B cell (primary cell): ENCODE data around the gene REC8. TPM values are rescaled to one million over a fixed set of nuclear protein-coding genes. Genes with fewer than 3 reads are reported as not detected.

ENCODE experiments used
- ATAC-seq: fragments of 200-7000 bp; cut with Tn5 transposase; one replicate; pipeline ENCODE4 v1.10.0; 2021; ENCODE audit warnings: low read depth, mild to moderate bottlenecking, moderate number of reproducible peaks, moderate library complexity
- CTCF ChIA-PET: fragments of 350-600 bp; sonication (Branson Sonifier 250); formaldehyde crosslinking; loops from one replicate; lab custom pipeline; 2021; ENCODE audit warnings: antibody characterized with exemption, inconsistent platforms; lab: Charles Lee
- POLR2A ChIA-PET: fragments of 350-600 bp; sonication (Branson Sonifier 250); formaldehyde crosslinking; loops from one replicate; lab custom pipeline; 2021; ENCODE audit warnings: antibody characterized with exemption; lab: Charles Lee
- DNase-seq: peaks from one replicate; pipeline ENCODE4 v3.0.0; 2013
- H2AFZ ChIP-seq: 2 replicates; pipeline ENCODE4 v1.6.1; 2012; ENCODE audit warnings: mild to moderate bottlenecking, low read depth, low read length; ENCODE audit not compliant: insufficient read depth, poor library complexity, severe bottlenecking
- H3K27ac ChIP-seq, 2 donors: 1 replicate in 1 of 2; 2 replicates in 1 of 2; pipeline ENCODE4 v1.5.1; 2012 to 2013; ENCODE audit warnings: low read length in 2 of 2, mild to moderate bottlenecking in 2 of 2, moderate library complexity in 1 of 2
- H3K27me3 ChIP-seq, 4 experiments: fragments of 200-600 bp in 1 of 4; sonication (generic) in 1 of 4; replicated peaks in 1 of 4; 1 replicate in 2 of 4; 2 replicates in 2 of 4; pipeline versions ENCODE4 v1.6.1 to v1.7.0; 2013 to 2016; ENCODE audit warnings: low read length in 3 of 4, mild to moderate bottlenecking in 2 of 4, mixed read lengths in 1 of 4, moderate library complexity in 1 of 4; ENCODE audit not compliant: insufficient read depth in 4 of 4, control insufficient read depth in 3 of 4; ENCODE audit errors: control extremely low read depth in 1 of 4
- H3K36me3 ChIP-seq, 2 experiments: replicated peaks in 1 of 2; 1 replicate in 1 of 2; 2 replicates in 1 of 2; pipeline versions ENCODE4 v1.6.1 to v1.7.1; 2013; ENCODE audit warnings: low read length in 1 of 2; ENCODE audit not compliant: insufficient read depth in 2 of 2, control insufficient read depth in 1 of 2; ENCODE audit errors: control extremely low read depth in 1 of 2, extremely low read depth in 1 of 2
- H3K4me1 ChIP-seq, 2 donors: fragments of 200-600 bp in 1 of 2; sonication (generic) in 1 of 2; 1 replicate in 1 of 2; 2 replicates in 1 of 2; pipeline versions ENCODE4 v1.5.1 to v1.6.1; 2013 to 2017; ENCODE audit warnings: low read length in 2 of 2; ENCODE audit not compliant: control insufficient read depth in 2 of 2, insufficient read depth in 2 of 2
- H3K4me2 ChIP-seq: replicated peaks from 2 replicates; pipeline ENCODE3; 2012; ENCODE audit warnings: mild to moderate bottlenecking, low read depth, low read length; ENCODE audit not compliant: poor library complexity, severe bottlenecking
- H3K4me3 ChIP-seq, 5 experiments: fragments of 200-600 bp in 1 of 5; sonication (generic) in 1 of 5; 1 replicate in 3 of 5; 2 replicates in 2 of 5; pipeline versions ENCODE4 v1.5.1 to v1.7.0; 2011 to 2016; ENCODE audit warnings: low read length in 4 of 5, mild to moderate bottlenecking in 4 of 5, low read depth in 2 of 5, control low read depth in 1 of 5, moderate library complexity in 1 of 5; ENCODE audit not compliant: insufficient read depth in 1 of 5; ENCODE audit errors: control extremely low read depth in 1 of 5, extremely low read depth in 1 of 5
- H3K79me2 ChIP-seq: fragments of 200-600 bp; sonication (generic); one replicate; pipeline ENCODE4 v1.6.0; 2016; ENCODE audit warnings: low read length; ENCODE audit not compliant: control insufficient read depth, insufficient read depth
- H3K9ac ChIP-seq: fragments of 200-600 bp; sonication (generic); 2 replicates; pipeline ENCODE4 v1.6.1; 2017; ENCODE audit warnings: mild to moderate bottlenecking, low read length, moderate library complexity
- H3K9me3 ChIP-seq, 3 donors: one replicate each; pipeline versions ENCODE4 v1.6.1 to v1.7.1; 2013; ENCODE audit warnings: low read length in 2 of 3; ENCODE audit not compliant: control insufficient read depth in 2 of 3, insufficient read depth in 1 of 3; ENCODE audit errors: control extremely low read depth in 1 of 3
- H4K20me1 ChIP-seq: 2 replicates; pipeline ENCODE4 v1.6.0; 2012; ENCODE audit warnings: mild to moderate bottlenecking, low read length; ENCODE audit not compliant: insufficient read depth, control insufficient read depth, poor library complexity, severe bottlenecking
- H3K27ac Mint-ChIP-seq: one replicate; pipeline ENCODE4 v1.8.0; 2021; ENCODE audit warnings: mixed read lengths
- H3K27me3 Mint-ChIP-seq: one replicate; pipeline ENCODE4 v1.8.0; 2021; ENCODE audit warnings: mixed read lengths
- H3K4me1 Mint-ChIP-seq: one replicate; pipeline ENCODE4 v1.8.0; 2021; ENCODE audit warnings: mixed read lengths
- H3K4me3 Mint-ChIP-seq: one replicate; pipeline ENCODE4 v1.8.0; 2021; ENCODE audit warnings: mixed read lengths
- H3K9me3 Mint-ChIP-seq: one replicate; pipeline ENCODE4 v1.8.0; 2022; ENCODE audit warnings: mixed read lengths; ENCODE audit not compliant: insufficient read depth
- EZH2 ChIP-seq: IDR thresholded peaks from 2 replicates; pipeline ENCODE4 v1.6.1; 2012; ENCODE audit warnings: borderline replicate concordance, low read depth, mild to moderate bottlenecking, moderate library complexity, low read length; ENCODE audit not compliant: insufficient read depth, poor library complexity, severe bottlenecking
- WGBS: methylation state at CpG from one replicate; pipeline ENCODE4 v1.1.5; 2013; ENCODE audit warnings: missing lambda C conversion rate; ENCODE audit not compliant: insufficient coverage; 5-methylcytosine and 5-hydroxymethylcytosine counted together
- intact Hi-C: fragments of 100-400 bp; cut with micrococcal nuclease; formaldehyde crosslinking; loops from one replicate; pipeline ENCODE4 v1.10.0; 2022
- polyA plus RNA-seq: library from polyadenylated mRNA; depleted of rRNA; stranded (reverse); fragments of >200 nt; gene quantifications from 2 replicates; pipeline ENCODE4 v1.2.3, GENCODE V29; 2012
- total RNA-seq, 2 donors: library from RNA; stranded (reverse); fragments of 120-200 nt in 1 of 2; gene quantifications; 1 replicate in 1 of 2; 2 replicates in 1 of 2; pipeline versions ENCODE4 v1.2.3 to v1.2.4, GENCODE V29; 2013 to 2022
- TF ChIP-seq, protein P1 (sequence below): fragments of 200-600 bp; IDR thresholded peaks from one replicate; pipeline ENCODE4 v1.8.0; 2022; ENCODE audit warnings: antibody characterized with exemption, mild to moderate bottlenecking

The REC8 gene
- total and polyA plus RNA-seq, 2 donors (not counting 1 experiment from before 2014, with no cell fraction given), result 34.0 to 62.1 TPM

DNA sequence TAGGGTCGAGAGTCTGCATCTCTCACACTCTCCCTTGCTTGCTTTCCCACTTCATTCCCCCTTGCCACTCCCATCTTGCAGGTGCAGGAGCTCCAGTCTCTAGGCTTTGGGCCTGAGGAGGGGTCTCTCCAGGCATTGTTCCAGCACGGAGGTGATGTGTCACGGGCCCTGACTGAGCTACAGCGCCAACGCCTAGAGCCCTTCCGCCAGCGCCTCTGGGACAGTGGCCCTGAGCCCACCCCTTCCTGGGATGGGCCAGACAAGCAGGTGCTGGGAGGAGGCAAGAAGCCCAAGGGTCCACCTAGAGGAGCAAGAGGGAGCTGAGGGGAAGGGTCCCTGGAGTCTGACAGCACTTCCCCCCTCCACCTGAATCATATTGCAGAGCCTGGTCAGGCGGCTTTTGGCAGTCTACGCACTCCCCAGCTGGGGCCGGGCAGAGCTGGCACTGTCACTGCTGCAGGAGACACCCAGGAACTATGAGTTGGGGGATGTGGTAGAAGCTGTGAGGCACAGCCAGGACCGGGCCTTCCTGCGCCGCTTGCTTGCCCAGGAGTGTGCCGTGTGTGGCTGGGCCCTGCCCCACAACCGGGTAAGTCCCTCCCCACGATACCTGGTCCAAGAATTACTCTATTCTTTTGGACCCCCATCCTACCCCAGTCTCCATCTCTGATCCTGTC, 20.3 kb upstream of the REC8 start:
- Histone ChIP-seq H3K27ac (no peak overlapping the region), H3K9ac (no peak overlapping the region), H3K27me3 (no peaks in the 10 kb centered on the region), H3K4me1 (peaks cover 9 to 18% of the 10 kb centered on the region in 2 donors), H3K4me3 (no peak overlapping the region), H2AFZ (no peak overlapping the region), H3K79me2 (peaks cover 63% of the 10 kb centered on the region), H3K36me3 (peaks cover 5 to 60% of the 10 kb centered on the region in 2 experiments), H3K4me2 (no peak overlapping the region), H4K20me1 (peaks cover 37% of the 10 kb centered on the region), H3K9me3 (no peaks in the 10 kb centered on the region)
- intact Hi-C loops, result no loop called here
- ChIA-PET CTCF (interaction anchor here (1.0 to 2.3 kb wide), 3 partner anchors 9 to 41 kb away, joined by 5 to 11 read pairs (median 6); partner anchors contain the start of genes EMC9 and IRF9), POLR2A (no interaction called here)
- 96% methylated on average over 14 of the region's 16 CpGs for WGBS
- no peak overlapping the region for H3K27ac Mint-ChIP-seq
- ATAC-seq, result no peak
- no peak overlapping the region for H3K4me3 Mint-ChIP-seq
- no peaks in the 10 kb centered on the region for H3K9me3 Mint-ChIP-seq
- H3K4me1 Mint-ChIP-seq, result peaks cover 29% of the 10 kb centered on the region
- TF ChIP-seq EZH2, result no peak
- TF ChIP-seq, protein P1, sequence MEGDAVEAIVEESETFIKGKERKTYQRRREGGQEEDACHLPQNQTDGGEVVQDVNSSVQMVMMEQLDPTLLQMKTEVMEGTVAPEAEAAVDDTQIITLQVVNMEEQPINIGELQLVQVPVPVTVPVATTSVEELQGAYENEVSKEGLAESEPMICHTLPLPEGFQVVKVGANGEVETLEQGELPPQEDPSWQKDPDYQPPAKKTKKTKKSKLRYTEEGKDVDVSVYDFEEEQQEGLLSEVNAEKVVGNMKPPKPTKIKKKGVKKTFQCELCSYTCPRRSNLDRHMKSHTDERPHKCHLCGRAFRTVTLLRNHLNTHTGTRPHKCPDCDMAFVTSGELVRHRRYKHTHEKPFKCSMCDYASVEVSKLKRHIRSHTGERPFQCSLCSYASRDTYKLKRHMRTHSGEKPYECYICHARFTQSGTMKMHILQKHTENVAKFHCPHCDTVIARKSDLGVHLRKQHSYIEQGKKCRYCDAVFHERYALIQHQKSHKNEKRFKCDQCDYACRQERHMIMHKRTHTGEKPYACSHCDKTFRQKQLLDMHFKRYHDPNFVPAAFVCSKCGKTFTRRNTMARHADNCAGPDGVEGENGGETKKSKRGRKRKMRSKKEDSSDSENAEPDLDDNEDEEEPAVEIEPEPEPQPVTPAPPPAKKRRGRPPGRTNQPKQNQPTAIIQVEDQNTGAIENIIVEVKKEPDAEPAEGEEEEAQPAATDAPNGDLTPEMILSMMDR, result no peak
- no peak for DNase-seq
- no peaks in the 10 kb centered on the region for H3K27me3 Mint-ChIP-seq

DNA sequence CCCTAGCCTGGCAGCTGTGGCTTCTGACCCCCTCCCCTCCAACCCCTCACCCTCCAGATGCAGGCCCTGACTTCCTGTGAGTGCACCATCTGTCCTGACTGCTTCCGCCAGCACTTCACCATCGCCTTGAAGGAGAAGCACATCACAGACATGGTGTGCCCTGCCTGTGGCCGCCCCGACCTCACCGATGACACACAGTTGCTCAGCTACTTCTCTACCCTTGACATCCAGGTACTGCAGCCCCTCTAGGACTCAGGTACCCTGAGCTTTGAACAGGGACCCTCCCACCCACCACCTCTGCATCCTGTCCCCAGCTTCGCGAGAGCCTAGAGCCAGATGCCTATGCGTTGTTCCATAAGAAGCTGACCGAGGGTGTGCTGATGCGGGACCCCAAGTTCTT, 16.8 kb upstream of the REC8 start:
- H2AFZ ChIP-seq, result no peak overlapping the region
- H3K79me2 ChIP-seq, result peaks cover 38% of the 10 kb centered on the region
- no peak overlapping the region for H3K4me3 ChIP-seq
- Mint-ChIP-seq H3K27ac (no peak overlapping the region), H3K4me3 (no peak overlapping the region), H3K4me1 (peaks cover 4% of the 10 kb centered on the region), H3K27me3 (no peaks in the 10 kb centered on the region), H3K9me3 (no peaks in the 10 kb centered on the region)
- peaks cover 6 to 68% of the 10 kb centered on the region in 2 experiments for H3K36me3 ChIP-seq
- DNase-seq (no peak), ATAC-seq (no peak)
- TF ChIP-seq, protein P1, result no peak
- TF ChIP-seq EZH2, result no peak
- peaks cover 0 to 3% of the 10 kb centered on the region in 2 donors for H3K4me1 ChIP-seq
- peaks cover 17% of the 10 kb centered on the region for H4K20me1 ChIP-seq
- H3K9me3 ChIP-seq, result no peaks in the 10 kb centered on the region
- no peaks in the 10 kb centered on the region for H3K27me3 ChIP-seq
- H3K27ac ChIP-seq, result no peak overlapping the region
- intact Hi-C loops, result no loop called here
- CTCF ChIA-PET, result interaction anchor here (0.6 to 2.1 kb wide), 4 partner anchors 9 to 152 kb away, joined by 3 to 6 read pairs (median 4); partner anchors contain the start of gene CIDEB
- no peak overlapping the region for H3K9ac ChIP-seq
- H3K4me2 ChIP-seq, result no peak overlapping the region
- WGBS, result 97% methylated on average over 9 of the region's 10 CpGs
- POLR2A ChIA-PET, result interaction anchor here (0.5 kb wide), 1 partner anchor 60 kb away, joined by 3 read pairs; no protein-coding TSS in a partner anchor
